Measurements from ENCODE around the gene CREBRF. TPM values are rescaled to one million over a fixed set of nuclear protein-coding genes. Genes with fewer than 3 reads are reported as not detected.

The CREBRF gene
- total and polyA plus RNA-seq, 2 donors from 2014 or later, result 6.1 to 49.7 TPM

DNA sequence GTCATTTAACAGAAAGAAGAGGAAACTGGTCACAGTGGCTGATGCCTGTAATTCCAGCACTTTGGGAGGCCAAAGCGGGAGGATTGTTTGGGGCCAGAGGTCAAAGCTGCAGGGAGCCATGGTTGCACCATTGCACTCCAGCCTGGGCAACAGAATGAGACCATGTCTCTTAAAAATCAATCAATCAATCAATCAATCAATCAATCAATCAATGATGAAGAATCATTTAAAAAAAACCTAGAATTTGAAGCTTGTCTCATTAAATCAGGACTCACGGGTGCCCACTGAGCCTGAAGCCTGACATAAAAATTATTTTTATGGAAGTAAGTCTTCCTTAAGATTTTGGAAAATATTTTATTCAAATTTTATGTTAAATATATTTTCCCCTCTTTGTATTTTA, 132.1 kb downstream of the CREBRF start:
- Histone ChIP-seq H3K9ac (ENCODE audit: low read length in 3 of 3) (no peak overlapping the region), H3K36me3 (ENCODE audit: control insufficient read depth in 2 of 3, insufficient read depth in 3 of 3, low read length in 3 of 3) (no peaks in the 10 kb centered on the region), H3K4me3 (ENCODE audit: low read length in 3 of 3) (no peak overlapping the region), H3K4me1 (ENCODE audit: control insufficient read depth in 2 of 3, insufficient read depth in 2 of 3, low read depth in 1 of 3, low read length in 3 of 3) (no peaks in the 10 kb centered on the region), H3K27ac (ENCODE audit: low read depth in 2 of 2, low read length in 2 of 2) (no peak overlapping the region), H3K9me3 (ENCODE audit: control insufficient read depth in 2 of 3, insufficient read depth in 1 of 3, low read length in 3 of 3) (no peaks in the 10 kb centered on the region), H3K27me3 (ENCODE audit: control insufficient read depth, insufficient read depth, low read length) (no peaks in the 10 kb centered on the region)
- TF ChIP-seq, protein P1, sequence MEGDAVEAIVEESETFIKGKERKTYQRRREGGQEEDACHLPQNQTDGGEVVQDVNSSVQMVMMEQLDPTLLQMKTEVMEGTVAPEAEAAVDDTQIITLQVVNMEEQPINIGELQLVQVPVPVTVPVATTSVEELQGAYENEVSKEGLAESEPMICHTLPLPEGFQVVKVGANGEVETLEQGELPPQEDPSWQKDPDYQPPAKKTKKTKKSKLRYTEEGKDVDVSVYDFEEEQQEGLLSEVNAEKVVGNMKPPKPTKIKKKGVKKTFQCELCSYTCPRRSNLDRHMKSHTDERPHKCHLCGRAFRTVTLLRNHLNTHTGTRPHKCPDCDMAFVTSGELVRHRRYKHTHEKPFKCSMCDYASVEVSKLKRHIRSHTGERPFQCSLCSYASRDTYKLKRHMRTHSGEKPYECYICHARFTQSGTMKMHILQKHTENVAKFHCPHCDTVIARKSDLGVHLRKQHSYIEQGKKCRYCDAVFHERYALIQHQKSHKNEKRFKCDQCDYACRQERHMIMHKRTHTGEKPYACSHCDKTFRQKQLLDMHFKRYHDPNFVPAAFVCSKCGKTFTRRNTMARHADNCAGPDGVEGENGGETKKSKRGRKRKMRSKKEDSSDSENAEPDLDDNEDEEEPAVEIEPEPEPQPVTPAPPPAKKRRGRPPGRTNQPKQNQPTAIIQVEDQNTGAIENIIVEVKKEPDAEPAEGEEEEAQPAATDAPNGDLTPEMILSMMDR (IDR thresholded peaks at IDR 0.05; ENCODE audit: borderline replicate concordance, extremely low read depth, insufficient read depth), result no peak
- intact Hi-C loops (cut with DNase I), result no loop called here
- FAIRE-seq (no peak), DNase-seq (no peak)

Other genes with a start within 250 kb of the CREBRF start
- 183 TPM for gene ERGIC1, start 222.1 kb upstream of the CREBRF start, total RNA-seq
- 88.0 TPM for gene ERGIC1, start 222.1 kb upstream of the CREBRF start, polyA plus RNA-seq (ENCODE audit: insufficient read depth, low read depth, low replicate concordance)
- gene RPL26L1, start 96.9 kb upstream of the CREBRF start, total RNA-seq, result 30.9 TPM
- 80.7 TPM for gene RPL26L1, start 96.9 kb upstream of the CREBRF start, polyA plus RNA-seq (ENCODE audit: insufficient read depth, low read depth, low replicate concordance)
- 352 TPM for gene ATP6V0E1, start 72.6 kb upstream of the CREBRF start, total RNA-seq
- 804 TPM for gene ATP6V0E1, start 72.6 kb upstream of the CREBRF start, polyA plus RNA-seq (ENCODE audit: insufficient read depth, low read depth, low replicate concordance)
- gene BNIP1, start 88.2 kb downstream of the CREBRF start, total RNA-seq, result 10.2 TPM
- 28.7 TPM for gene BNIP1, start 88.2 kb downstream of the CREBRF start, polyA plus RNA-seq (ENCODE audit: insufficient read depth, low read depth, low replicate concordance)
- gene NKX2-5, start 178.9 kb downstream of the CREBRF start, total RNA-seq, result not detected
- gene NKX2-5, start 178.9 kb downstream of the CREBRF start, polyA plus RNA-seq (ENCODE audit: insufficient read depth, low read depth, low replicate concordance), result not detected